ENCODE measurements around the gene NKIRAS1. TPM values are rescaled to one million over a fixed set of nuclear protein-coding genes. Genes with fewer than 3 reads are reported as not detected.
"Not testable (repeated sequence)": the region's sequence is repeated elsewhere in the genome, so short reads cannot be mapped to it uniquely, and the experiment has no call there.

Gene NKIRAS1
- total and polyA plus RNA-seq, 2 of the 8 experiments (the other 6 are each of a cell fraction or from before 2014, with no cell fraction given), result 3.4 to 7.0 TPM

DNA sequence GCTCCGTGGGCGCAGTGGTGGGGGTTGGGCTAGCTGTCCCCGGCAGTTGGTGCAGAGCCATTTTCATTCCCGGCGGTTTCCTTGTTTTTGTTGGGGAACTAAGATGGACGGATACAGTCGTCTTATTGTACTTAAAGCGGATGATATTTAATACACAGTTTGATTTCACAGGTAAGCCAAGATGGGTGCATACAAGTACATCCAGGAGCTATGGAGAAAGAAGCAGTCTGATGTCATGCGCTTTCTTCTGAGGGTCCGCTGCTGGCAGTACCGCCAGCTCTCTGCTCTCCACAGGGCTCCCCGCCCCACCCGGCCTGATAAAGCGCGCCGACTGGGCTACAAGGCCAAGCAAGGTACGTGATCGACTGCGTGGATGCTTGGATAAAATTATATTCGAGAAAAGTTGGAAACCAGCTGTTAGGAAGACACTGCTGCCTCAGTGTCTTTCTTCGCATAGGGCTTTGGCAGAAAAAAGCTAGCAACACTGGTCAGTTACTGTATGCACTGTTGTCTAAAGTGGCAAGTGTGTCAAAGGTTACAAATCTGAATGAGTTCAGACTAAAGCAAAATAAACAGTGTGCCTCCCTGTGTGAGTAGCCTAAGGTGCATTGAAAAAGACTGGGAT is 1.0 kb upstream of the NKIRAS1 start:
- not testable (repeated sequence) for H3K14ac ChIP-seq (ENCODE audit: insufficient read length); H3K27me3 ChIP-seq (replicated peaks in 1 of 4; ENCODE audit: control insufficient read depth in 3 of 4, extremely low read depth in 1 of 4, insufficient read depth in 3 of 4, low read length in 3 of 4); H3K9me3 ChIP-seq (ENCODE audit: insufficient read depth in 2 of 2, low read depth in 1 of 2, low read length in 1 of 2); H2BK120ac ChIP-seq (replicated peaks; ENCODE audit: low read depth, low read length); DNase-seq (ENCODE audit: low read depth in 1 of 2, low spot score in 2 of 2); FAIRE-seq; H3K79me1 ChIP-seq (ENCODE audit: low read depth, low read length); H2BK20ac ChIP-seq (ENCODE audit: low read length); H2BK15ac ChIP-seq (ENCODE audit: low read length); H2BK12ac ChIP-seq (ENCODE audit: low read depth, low read length); H3K4me1 ChIP-seq (replicated peaks in 1 of 4; ENCODE audit: control insufficient read depth in 3 of 4, insufficient read depth in 4 of 4, low read length in 3 of 4); H2AFZ ChIP-seq (ENCODE audit: low read length); H3K23ac ChIP-seq (ENCODE audit: insufficient read length)
- WGBS, 2 experiments (ENCODE audit: extremely low coverage in 1 of 2, insufficient coverage in 1 of 2, insufficient read length in 1 of 2, insufficient replicate concordance in 2 of 2, low coverage in 1 of 2, low lambda C conversion rate in 2 of 2, missing lambda C conversion rate in 1 of 2), result 4% methylated on average over 20 of the region's 21 CpGs; no CpG with 5 or more reads in 1 of the 2 experiments
- ChIA-PET CTCF (ENCODE audit: partially characterized antibody) (interaction anchor here (0.9 to 3.5 kb wide), 8 partner anchors 9 to 86 kb away, joined by 3 to 21 read pairs (median 4); no protein-coding TSS in a partner anchor), POLR2A (ENCODE audit: partially characterized antibody) (interaction anchor here (0.8 to 11.5 kb wide), 55 partner anchors 7 to 716 kb away, joined by 3 to 363 read pairs (median 6); partner anchors contain the start of gene NR1D2)
- peak; percentile 52; the same call in 1 of the 2 replicates for TF ChIP-seq YY1 (IDR thresholded peaks at IDR 0.05; ENCODE audit: low read depth, low read length)
- peak; percentile 57; the same call in 1 of the 2 replicates for TF ChIP-seq POLR2AphosphoS5 (IDR thresholded peaks at IDR 0.05; ENCODE audit: low read depth, low read length)
- Histone ChIP-seq H4K5ac (ENCODE audit: insufficient read length, low read depth, low read length) (peak overlapping the region; percentile 88), H3K36me3 (ENCODE audit: control insufficient read depth in 2 of 4, insufficient read depth in 4 of 4, low read length in 3 of 4) (peaks cover 15 to 36% (median 22%) of the 10 kb centered on the region in 4 experiments), H4K91ac (replicated peaks; ENCODE audit: insufficient read length, low read length) (peak overlapping the region; percentile 96), H3K79me2 (ENCODE audit: control insufficient read depth in 1 of 2, insufficient read depth in 2 of 2, low read length in 2 of 2) (peaks cover 0 to 54% of the 10 kb centered on the region in 2 experiments; a peak in 3 of 4 replicates), H4K8ac (ENCODE audit: extremely low read depth, insufficient read depth, low read length) (peak overlapping the region; percentile 100; the same call in 1 of the 2 replicates), H3K18ac (ENCODE audit: extremely low read depth, low read length) (peak overlapping the region; percentile 89), H3K4me3 (ENCODE audit: extremely low read depth in 1 of 4, insufficient read depth in 2 of 4, low read depth in 3 of 4, low read length in 4 of 4) (peak overlapping the region; percentile 86 to 99 (median 92)), H3K9ac (replicated peaks in 1 of 4; ENCODE audit: extremely low read depth in 1 of 4, low read depth in 3 of 4, low read length in 3 of 4) (peak overlapping the region; percentile 95 to 99 (median 98)), H4K20me1 (replicated peaks in 1 of 2; ENCODE audit: control insufficient read depth in 1 of 2, insufficient read depth in 2 of 2, low read length in 2 of 2) (peaks cover 9 to 14% of the 10 kb centered on the region in 2 experiments), H3K4me2 (ENCODE audit: insufficient read depth in 1 of 2, low read depth in 2 of 2, low read length in 2 of 2) (peak overlapping the region; percentile 93 to 98), H2AK5ac (ENCODE audit: low read depth, low read length) (peak overlapping the region; percentile 87), H3K4ac (replicated peaks; ENCODE audit: insufficient read length, low read depth, low read length) (peak overlapping the region; percentile 99), H3K27ac (ENCODE audit: low read depth, low read length) (peak overlapping the region; percentile 96), H2BK5ac (ENCODE audit: low read depth, low read length) (peak overlapping the region; percentile 97), H3K56ac (replicated peaks; ENCODE audit: insufficient read length, low read depth, low read length) (peak overlapping the region; percentile 84), H3K23me2 (ENCODE audit: low read depth, low read length) (peaks cover 17% of the 10 kb centered on the region)

All from H1 (cell line).